Regular cardiac myocyte (primary cell): ENCODE measurements around the gene GFRA1. TPM values are rescaled to one million over a fixed set of nuclear protein-coding genes. Genes with fewer than 3 reads are reported as not detected.

Experiments
- total RNA-seq: library from RNA; depleted of rRNA; stranded (reverse); fragments of >200 nt; gene quantifications from 2 replicates; pipeline ENCODE4 v1.2.3, GENCODE V29; 2014

Gene GFRA1, protein sequence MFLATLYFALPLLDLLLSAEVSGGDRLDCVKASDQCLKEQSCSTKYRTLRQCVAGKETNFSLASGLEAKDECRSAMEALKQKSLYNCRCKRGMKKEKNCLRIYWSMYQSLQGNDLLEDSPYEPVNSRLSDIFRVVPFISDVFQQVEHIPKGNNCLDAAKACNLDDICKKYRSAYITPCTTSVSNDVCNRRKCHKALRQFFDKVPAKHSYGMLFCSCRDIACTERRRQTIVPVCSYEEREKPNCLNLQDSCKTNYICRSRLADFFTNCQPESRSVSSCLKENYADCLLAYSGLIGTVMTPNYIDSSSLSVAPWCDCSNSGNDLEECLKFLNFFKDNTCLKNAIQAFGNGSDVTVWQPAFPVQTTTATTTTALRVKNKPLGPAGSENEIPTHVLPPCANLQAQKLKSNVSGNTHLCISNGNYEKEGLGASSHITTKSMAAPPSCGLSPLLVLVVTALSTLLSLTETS
- 0.19 and 0.56 TPM in 2 replicates for total RNA-seq

GRCh38 chr10:116272440-116273283, at the start of gene GFRA1:
Gene GFRA1 (minus strand): TSS chr10:116273206. CDS start chr10:116272029, 1,177 bp downstream.

Other genes with a start within 250 kb of the GFRA1 start
- not detected in 2 replicates for gene CCDC172, start 51.2 kb upstream of the GFRA1 start, total RNA-seq
- gene PNLIPRP3, start 154.6 kb upstream of the GFRA1 start, total RNA-seq: not detected in 2 replicates